Keratinocyte (primary cell): ENCODE results near the gene ATP2B2. TPM values are rescaled to one million over a fixed set of nuclear protein-coding genes. Genes with fewer than 3 reads are reported as not detected.

Experiments used
- DNase-seq: peaks from one replicate; pipeline ENCODE4 v3.0.0-alpha.2; 2011; ENCODE audit warnings: low read depth, missing footprints, low spot score
- FAIRE-seq: peaks from 2 replicates; lab custom pipeline; 2011; peaks lifted over from hg19 to GRCh38; lab: Jason Lieb, UNC
- H2AFZ ChIP-seq: 2 replicates; pipeline ENCODE4 v1.6.0; 2012; ENCODE audit warnings: low read length, control low read depth, inconsistent platforms; ENCODE audit not compliant: control insufficient read depth
- H3K27ac ChIP-seq: 2 replicates; pipeline ENCODE4 v1.5.1; 2011; ENCODE audit warnings: low read length; ENCODE audit not compliant: control insufficient read depth, insufficient read depth
- H3K27me3 ChIP-seq: 3 replicates; pipeline ENCODE4 v1.6.0; 2011; ENCODE audit warnings: low read length; ENCODE audit not compliant: control insufficient read depth, insufficient read depth; ENCODE audit errors: extremely low read depth
- H3K36me3 ChIP-seq, 2 experiments: 2 replicates in 1 of 2; 3 replicates in 1 of 2; pipeline ENCODE4 v1.5.1; 2011; ENCODE audit warnings: low read length in 2 of 2, mild to moderate bottlenecking in 1 of 2; ENCODE audit not compliant: control insufficient read depth in 2 of 2, insufficient read depth in 2 of 2; ENCODE audit errors: extremely low read depth in 1 of 2
- H3K4me1 ChIP-seq: 3 replicates; pipeline ENCODE4 v1.5.1; 2011; ENCODE audit warnings: low read length; ENCODE audit not compliant: control insufficient read depth, insufficient read depth; ENCODE audit errors: extremely low read depth
- H3K4me2 ChIP-seq: 3 replicates; pipeline ENCODE4 v1.6.0; 2011; ENCODE audit warnings: low read depth, low read length; ENCODE audit not compliant: control insufficient read depth, insufficient read depth; ENCODE audit errors: extremely low read depth
- H3K4me3 ChIP-seq, 3 experiments: fragments of 200-600 bp in 1 of 3; sonication (generic) in 1 of 3; 2 replicates in 2 of 3; 3 replicates in 1 of 3; pipeline ENCODE4 v1.5.1; 2011 to 2016; ENCODE audit warnings: low read length in 3 of 3, mild to moderate bottlenecking in 3 of 3, control low read depth in 2 of 3, inconsistent platforms in 1 of 3, low read depth in 1 of 3, mixed read lengths in 1 of 3, mixed run types in 1 of 3, moderate library complexity in 1 of 3; ENCODE audit not compliant: control insufficient read depth in 2 of 3, insufficient read depth in 2 of 3; ENCODE audit errors: extremely low read depth in 1 of 3
- H3K79me2 ChIP-seq: 2 replicates; pipeline ENCODE4 v1.6.0; 2012; ENCODE audit warnings: low read length; ENCODE audit not compliant: control insufficient read depth, insufficient read depth
- H3K9ac ChIP-seq: 3 replicates; pipeline ENCODE4 v1.6.0; 2011; ENCODE audit warnings: low read length; ENCODE audit not compliant: control insufficient read depth, insufficient read depth; ENCODE audit errors: extremely low read depth
- H3K9me1 ChIP-seq: 3 replicates; pipeline ENCODE4 v1.6.0; 2011; ENCODE audit warnings: low read length; ENCODE audit not compliant: control insufficient read depth, insufficient read depth; ENCODE audit errors: extremely low read depth
- H3K9me3 ChIP-seq: 2 replicates; pipeline ENCODE4 v1.5.1; 2012; ENCODE audit warnings: low read depth, low read length; ENCODE audit not compliant: control insufficient read depth
- H4K20me1 ChIP-seq: 3 replicates; pipeline ENCODE4 v1.6.0; 2011; ENCODE audit warnings: low read length; ENCODE audit not compliant: control insufficient read depth, insufficient read depth; ENCODE audit errors: extremely low read depth
- EZH2 ChIP-seq: IDR thresholded peaks from one replicate; pipeline ENCODE4 v1.6.1; 2012; ENCODE audit warnings: inconsistent platforms, mild to moderate bottlenecking, low read length, moderate library complexity
- dilution Hi-C: fragments of 300-500 bp; cut with MboI; formaldehyde crosslinking; loops from one replicate; pipeline ENCODE4 v1.7.0; 2020; ENCODE audit warnings: low sequenced_read_pairs; ENCODE audit not compliant: extremely low pct_ligation_motif_present
- polyA plus RNA-seq, 5 experiments: library from polyadenylated mRNA; depleted of rRNA in 3 of 5; stranded (reverse) in 3 of 5; stranded (forward) in 1 of 5; unstranded in 1 of 5; fragments of >200 nt; gene quantifications; 1 replicate in 1 of 5; 2 replicates in 3 of 5; 3 replicates in 1 of 5; pipeline versions ENCODE4 v1.2.1 to v1.2.3, GENCODE V29; 2011 to 2012; ENCODE audit warnings: missing spikeins in 2 of 5, low read depth in 1 of 5, low replicate concordance in 1 of 5
- TF ChIP-seq, protein P1 (sequence below), 3 experiments: IDR thresholded peaks in 1 of 3; conservative IDR thresholded peaks in 1 of 3; optimal IDR thresholded peaks in 1 of 3; 2 replicates in 2 of 3; 3 replicates in 1 of 3; pipeline versions ENCODE3 to v1.5.1; 2011; ENCODE audit warnings: low read length in 3 of 3, mild to moderate bottlenecking in 3 of 3, moderate library complexity in 2 of 3, control low read depth in 1 of 3, inconsistent platforms in 1 of 3; ENCODE audit not compliant: insufficient read depth in 2 of 3; ENCODE audit errors: extremely low read depth in 1 of 3

ATP2B2 gene
- polyA plus RNA-seq, 1 donor (not counting 4 experiments of a cell fraction or from before 2014, with no cell fraction given): not detected

DNA sequence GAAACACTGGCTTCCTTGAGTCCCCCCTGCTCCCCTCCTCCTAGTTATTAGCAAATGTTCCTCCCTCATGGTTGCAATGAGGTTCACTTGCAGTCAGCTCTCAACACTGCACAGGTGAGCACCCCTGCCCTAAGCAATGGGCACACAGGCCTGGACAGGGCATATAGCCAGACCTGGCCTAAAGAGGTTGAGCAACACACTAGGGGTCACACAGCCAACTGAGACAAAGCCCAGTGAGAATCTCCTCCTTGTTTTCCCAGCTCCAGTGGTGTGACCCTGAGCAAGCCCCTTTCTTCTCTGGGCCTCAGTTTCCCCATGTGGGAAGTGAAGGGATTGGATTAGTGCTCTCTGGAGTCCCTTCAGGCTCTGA, 49.9 kb downstream of the ATP2B2 start:
- Histone ChIP-seq H3K4me2 (no peak overlapping the region), H3K27ac (no peak overlapping the region), H3K9me3 (no peaks in the 10 kb centered on the region), H2AFZ (no peak overlapping the region), H3K27me3 (peaks cover 14% of the 10 kb centered on the region), H3K36me3 (no peaks in the 10 kb centered on the region), H4K20me1 (no peaks in the 10 kb centered on the region), H3K4me3 (no peak overlapping the region), H3K9ac (no peak overlapping the region), H3K79me2 (no peaks in the 10 kb centered on the region), H3K9me1 (no peaks in the 10 kb centered on the region), H3K4me1 (no peaks in the 10 kb centered on the region)
- FAIRE-seq: no peak
- DNase-seq: no peak
- TF ChIP-seq, protein P1, sequence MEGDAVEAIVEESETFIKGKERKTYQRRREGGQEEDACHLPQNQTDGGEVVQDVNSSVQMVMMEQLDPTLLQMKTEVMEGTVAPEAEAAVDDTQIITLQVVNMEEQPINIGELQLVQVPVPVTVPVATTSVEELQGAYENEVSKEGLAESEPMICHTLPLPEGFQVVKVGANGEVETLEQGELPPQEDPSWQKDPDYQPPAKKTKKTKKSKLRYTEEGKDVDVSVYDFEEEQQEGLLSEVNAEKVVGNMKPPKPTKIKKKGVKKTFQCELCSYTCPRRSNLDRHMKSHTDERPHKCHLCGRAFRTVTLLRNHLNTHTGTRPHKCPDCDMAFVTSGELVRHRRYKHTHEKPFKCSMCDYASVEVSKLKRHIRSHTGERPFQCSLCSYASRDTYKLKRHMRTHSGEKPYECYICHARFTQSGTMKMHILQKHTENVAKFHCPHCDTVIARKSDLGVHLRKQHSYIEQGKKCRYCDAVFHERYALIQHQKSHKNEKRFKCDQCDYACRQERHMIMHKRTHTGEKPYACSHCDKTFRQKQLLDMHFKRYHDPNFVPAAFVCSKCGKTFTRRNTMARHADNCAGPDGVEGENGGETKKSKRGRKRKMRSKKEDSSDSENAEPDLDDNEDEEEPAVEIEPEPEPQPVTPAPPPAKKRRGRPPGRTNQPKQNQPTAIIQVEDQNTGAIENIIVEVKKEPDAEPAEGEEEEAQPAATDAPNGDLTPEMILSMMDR (optimal IDR thresholded peaks at IDR 0.05 in 1 of 3, IDR thresholded peaks at IDR 0.05 in 1 of 3, conservative IDR thresholded peaks at IDR 0.05 in 1 of 3; ENCODE audit: extremely low read depth in 1 of 3, insufficient read depth in 2 of 3, low read length in 3 of 3): no peak
- no peak for TF ChIP-seq EZH2
- dilution Hi-C loops: no loop called here

DNA sequence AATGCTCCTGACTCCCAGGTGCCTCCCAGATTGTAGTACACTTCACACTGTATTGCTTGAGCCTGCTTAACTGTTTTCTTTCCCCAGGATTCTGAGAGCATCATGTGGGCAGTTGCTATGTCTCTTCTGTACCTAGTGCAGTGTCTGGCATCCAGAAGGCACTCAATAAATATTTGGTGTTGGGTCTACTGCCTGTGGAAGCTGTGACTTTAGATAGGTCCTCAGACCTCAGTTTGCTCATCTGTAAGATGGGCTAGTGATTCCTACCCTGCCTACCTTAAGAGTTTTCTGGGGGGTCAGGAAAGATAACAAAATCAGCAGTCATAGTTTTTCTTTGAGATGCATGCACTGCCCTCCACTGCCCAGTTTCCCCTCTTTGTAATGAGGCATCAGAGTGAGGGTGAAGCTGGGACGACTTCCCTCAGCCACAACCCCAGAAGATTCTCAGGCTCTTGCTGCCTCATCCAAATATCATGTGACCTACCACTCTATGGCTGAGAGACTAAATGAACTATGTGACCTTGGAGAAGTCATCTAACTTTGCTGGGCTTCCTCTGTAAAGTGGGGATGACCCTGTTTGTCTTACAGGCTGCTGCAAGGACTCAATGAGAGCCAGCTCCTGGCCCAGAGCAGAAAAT, 50.4 kb downstream of the ATP2B2 start:
- no peak for FAIRE-seq
- no peak overlapping the region for H3K4me3 ChIP-seq
- dilution Hi-C loops: no loop called here

More for the DNA sequence above, 50.4 kb downstream of the ATP2B2 start:
- H3K36me3 ChIP-seq: no peaks in the 10 kb centered on the region
- H3K9me3 ChIP-seq: no peaks in the 10 kb centered on the region
- H3K27me3 ChIP-seq: peaks cover 14% of the 10 kb centered on the region
- no peaks in the 10 kb centered on the region for H3K79me2 ChIP-seq
- H3K9me1 ChIP-seq: no peaks in the 10 kb centered on the region
- no peak for TF ChIP-seq EZH2
- TF ChIP-seq, protein P1 (optimal IDR thresholded peaks at IDR 0.05 in 1 of 3, IDR thresholded peaks at IDR 0.05 in 1 of 3, conservative IDR thresholded peaks at IDR 0.05 in 1 of 3; ENCODE audit: extremely low read depth in 1 of 3, insufficient read depth in 2 of 3, low read length in 3 of 3): no peak
- DNase-seq: no peak
- no peak overlapping the region for H3K27ac ChIP-seq
- H3K4me1 ChIP-seq: no peaks in the 10 kb centered on the region
- H4K20me1 ChIP-seq: no peaks in the 10 kb centered on the region
- no peak overlapping the region for H2AFZ ChIP-seq
- no peak overlapping the region for H3K9ac ChIP-seq
- no peak overlapping the region for H3K4me2 ChIP-seq
